BJ (cell line): ENCODE data around the gene ALKBH3. TPM values are rescaled to one million over a fixed set of nuclear protein-coding genes. Genes with fewer than 3 reads are reported as not detected.
A peak's percentile ranks its signal among the peaks of the same experiment; 100 is the strongest.

Experiments
- CTCF ChIA-PET: fragments of 350-600 bp; formaldehyde crosslinking; extraction: SDS; loops from one replicate; lab custom pipeline; 2021; ENCODE audit warnings: antibody characterized with exemption, inconsistent platforms; lab: Yijun Ruan, JAX
- POLR2A ChIA-PET: fragments of 300-600 bp; sonication (Branson Sonifier 250); formaldehyde crosslinking; extraction: SDS; loops from one replicate; lab custom pipeline; 2021; ENCODE audit warnings: antibody characterized with exemption; lab: Charles Lee
- DNase-seq: peaks from one replicate; pipeline ENCODE4 v3.0.0-alpha.2; 2011; ENCODE audit warnings: low read depth
- H3K27me3 ChIP-seq: 2 replicates; pipeline ENCODE4 v1.6.0; 2011; ENCODE audit warnings: low read length; ENCODE audit not compliant: control insufficient read depth, insufficient read depth
- H3K36me3 ChIP-seq: 2 replicates; pipeline ENCODE4 v1.5.1; 2011; ENCODE audit warnings: low read length; ENCODE audit not compliant: control insufficient read depth, insufficient read depth
- H3K4me3 ChIP-seq: 2 replicates; pipeline ENCODE4 v1.5.1; 2011; ENCODE audit warnings: low read depth, mild to moderate bottlenecking, control low read depth, low read length
- polyA plus RNA-seq: library from polyadenylated mRNA; depleted of rRNA; stranded (reverse); fragments of >200 nt; gene quantifications from 2 replicates; pipeline ENCODE4 v1.2.3, GENCODE V29; 2011
- TF ChIP-seq, protein P1 (sequence below): IDR thresholded peaks from 2 replicates; pipeline ENCODE4 v1.5.1; 2011; ENCODE audit warnings: low read depth, mild to moderate bottlenecking, control low read depth, inconsistent platforms, low read length, moderate library complexity; ENCODE audit not compliant: insufficient read depth

Gene ALKBH3
- polyA plus RNA-seq, 1 experiment: 30.2 TPM

DNA sequence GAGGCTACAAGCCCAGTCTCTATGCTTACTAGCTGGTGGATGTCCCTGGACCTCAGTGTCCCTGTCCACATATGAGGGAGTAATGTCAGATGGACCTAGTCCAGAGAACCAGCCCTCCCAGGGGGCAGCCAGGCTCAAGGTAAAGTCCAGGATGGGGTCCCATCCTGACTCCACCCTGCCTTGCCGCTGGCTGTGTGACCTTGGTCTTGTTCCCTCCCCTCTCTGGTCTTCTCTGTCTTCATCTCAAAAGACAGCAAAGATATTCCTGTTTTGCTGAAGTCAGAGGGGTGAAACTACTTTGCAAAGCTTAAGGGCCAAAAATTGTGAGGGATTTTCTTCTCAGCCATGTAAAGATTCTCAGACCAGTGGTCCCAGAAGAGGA lies 52.6 kb downstream of the ALKBH3 start:
- Histone ChIP-seq H3K27me3 (no peaks in the 10 kb centered on the region; the same call in 1 of the 2 replicates), H3K36me3 (no peaks in the 10 kb centered on the region), H3K4me3 (no peak overlapping the region)
- CTCF ChIA-PET: interaction anchor here (0.6 to 2.4 kb wide), 5 partner anchors 10 to 48 kb away, joined by 3 to 9 read pairs (median 5); no protein-coding TSS in a partner anchor
- no peak for DNase-seq
- TF ChIP-seq, protein P1, sequence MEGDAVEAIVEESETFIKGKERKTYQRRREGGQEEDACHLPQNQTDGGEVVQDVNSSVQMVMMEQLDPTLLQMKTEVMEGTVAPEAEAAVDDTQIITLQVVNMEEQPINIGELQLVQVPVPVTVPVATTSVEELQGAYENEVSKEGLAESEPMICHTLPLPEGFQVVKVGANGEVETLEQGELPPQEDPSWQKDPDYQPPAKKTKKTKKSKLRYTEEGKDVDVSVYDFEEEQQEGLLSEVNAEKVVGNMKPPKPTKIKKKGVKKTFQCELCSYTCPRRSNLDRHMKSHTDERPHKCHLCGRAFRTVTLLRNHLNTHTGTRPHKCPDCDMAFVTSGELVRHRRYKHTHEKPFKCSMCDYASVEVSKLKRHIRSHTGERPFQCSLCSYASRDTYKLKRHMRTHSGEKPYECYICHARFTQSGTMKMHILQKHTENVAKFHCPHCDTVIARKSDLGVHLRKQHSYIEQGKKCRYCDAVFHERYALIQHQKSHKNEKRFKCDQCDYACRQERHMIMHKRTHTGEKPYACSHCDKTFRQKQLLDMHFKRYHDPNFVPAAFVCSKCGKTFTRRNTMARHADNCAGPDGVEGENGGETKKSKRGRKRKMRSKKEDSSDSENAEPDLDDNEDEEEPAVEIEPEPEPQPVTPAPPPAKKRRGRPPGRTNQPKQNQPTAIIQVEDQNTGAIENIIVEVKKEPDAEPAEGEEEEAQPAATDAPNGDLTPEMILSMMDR: no peak
- POLR2A ChIA-PET: interaction anchor here (1.0 kb wide), 1 partner anchor 9 kb away, joined by 6 read pairs; no protein-coding TSS in a partner anchor

- H3K4me3 ChIP-seq: no peak overlapping the region
- TF ChIP-seq, protein P1: 0 out of 2 replicates have a peak, but pooled peaks have one; percentile 7
- no peaks in the 10 kb centered on the region; the same call in 1 of the 2 replicates for H3K27me3 ChIP-seq
- no peak for DNase-seq
- CTCF ChIA-PET: interaction anchor here (0.6 to 2.4 kb wide), 4 partner anchors 10 to 48 kb away, joined by 3 to 9 read pairs (median 5); no protein-coding TSS in a partner anchor
- POLR2A ChIA-PET: interaction anchor here (1.0 kb wide), 1 partner anchor 10 kb away, joined by 6 read pairs; no protein-coding TSS in a partner anchor
- H3K36me3 ChIP-seq: no peaks in the 10 kb centered on the region
Measured at GRCh38 chr11:43933608-43934551, 53.2 kb downstream of the ALKBH3 start.

- Histone ChIP-seq H3K36me3 (no peaks in the 10 kb centered on the region), H3K27me3 (no peaks in the 10 kb centered on the region; the same call in 1 of the 2 replicates), H3K4me3 (no peak overlapping the region)
- TF ChIP-seq, protein P1: no peak
- POLR2A ChIA-PET: no interaction called here
- CTCF ChIA-PET: no interaction called here
- no peak for DNase-seq
Measured at GRCh38 chr11:43934601-43935423, 54.2 kb downstream of the ALKBH3 start.

DNA sequence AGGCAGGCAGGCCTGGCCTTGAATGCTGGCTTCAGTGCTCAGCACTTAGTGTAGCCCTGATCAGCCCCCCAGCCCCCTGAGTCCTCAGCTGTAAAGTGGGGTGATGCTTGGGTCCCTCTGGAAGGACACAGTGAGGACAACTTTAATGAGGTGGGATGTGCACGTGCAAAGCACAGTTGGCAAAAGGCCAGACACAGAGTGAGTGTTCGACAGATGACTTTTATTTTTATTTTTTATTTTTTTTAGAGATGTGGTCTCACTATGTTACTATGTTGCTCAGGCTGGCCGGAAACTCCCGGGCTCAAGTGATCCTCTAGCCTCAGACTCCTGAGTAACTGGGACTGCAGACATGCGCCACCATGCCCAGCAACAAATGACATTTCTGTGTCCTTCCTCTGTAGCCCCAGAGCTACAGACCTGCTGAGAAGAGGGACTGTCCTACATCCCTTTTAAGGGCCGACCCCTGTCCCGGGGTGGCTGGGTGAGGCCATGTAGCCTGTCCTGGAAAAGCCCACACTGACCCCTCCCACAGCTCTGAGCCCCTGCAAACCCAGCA lies 54.9 kb downstream of the ALKBH3 start:
- no peak for DNase-seq
- ChIA-PET CTCF (no interaction called here), POLR2A (no interaction called here)
- no peaks in the 10 kb centered on the region for H3K36me3 ChIP-seq
- no peak overlapping the region for H3K4me3 ChIP-seq
- no peaks in the 10 kb centered on the region for H3K27me3 ChIP-seq
- TF ChIP-seq, protein P1: no peak
